Cardiac septum (tissue), 1 donor: ENCODE results near the gene PLA2G2E. TPM values are rescaled to one million over a fixed set of nuclear protein-coding genes. Genes with fewer than 3 reads are reported as not detected.
"Not testable (repeated sequence)": the region's sequence is repeated elsewhere in the genome, so short reads cannot be mapped to it uniquely, and the experiment has no call there.

Experiments used
- DNase-seq: peaks from one replicate; pipeline ENCODE4 v3.0.0-alpha.2; 2020; ENCODE audit warnings: low spot score
- intact Hi-C: fragments of 100-400 bp; cut with DNase I; formaldehyde crosslinking; loops from one replicate; pipeline ENCODE4 v1.14.0; 2022
- total RNA-seq: library from RNA; stranded (reverse); fragmentation: NEBNext Ultra II Directional; extraction: Animal tissue kit (Norgen Biotek cat#: 25700); gene quantifications from one replicate; pipeline ENCODE4 v1.2.1, GENCODE V29; 2021
- donor health status: DM: no; HTN: no; CAD: no.

The PLA2G2E gene
- total RNA-seq, 1 donor from 2014 or later: not detected

DNA sequence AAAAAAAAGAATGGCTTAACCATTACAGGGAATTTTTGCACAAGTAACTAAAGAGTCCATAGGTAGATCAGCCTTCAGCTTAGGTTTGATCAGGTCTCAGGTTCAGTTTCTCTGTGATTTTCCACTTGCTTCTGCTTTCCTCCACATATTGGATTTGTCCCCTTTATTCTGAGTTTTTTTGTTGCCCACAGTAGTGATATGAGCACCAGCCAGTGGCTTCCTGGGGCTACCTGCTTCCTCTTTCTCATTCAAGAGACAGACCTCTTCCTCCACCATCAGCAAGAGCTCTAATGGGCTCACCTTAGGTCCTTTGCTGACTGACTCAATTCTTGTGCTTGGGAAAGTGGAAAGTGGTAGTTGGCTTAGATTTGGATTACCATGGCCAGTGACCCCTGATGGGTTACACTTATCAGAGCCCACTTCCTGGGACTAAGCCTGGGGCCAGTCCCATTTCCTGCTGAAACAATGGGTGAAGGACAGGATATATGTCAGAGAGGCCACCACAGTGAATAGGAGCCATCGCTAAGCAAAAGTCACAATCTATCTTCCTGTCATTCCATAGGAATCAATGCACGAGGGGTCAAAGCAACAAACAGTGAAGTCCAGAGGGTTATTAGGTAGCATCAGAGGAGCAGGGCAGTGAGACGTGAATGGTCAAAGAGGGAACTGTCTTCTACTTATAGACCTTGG is 12.8 kb upstream of the PLA2G2E start:
- intact Hi-C loops: no loop called here
- DNase-seq: no peak

DNA sequence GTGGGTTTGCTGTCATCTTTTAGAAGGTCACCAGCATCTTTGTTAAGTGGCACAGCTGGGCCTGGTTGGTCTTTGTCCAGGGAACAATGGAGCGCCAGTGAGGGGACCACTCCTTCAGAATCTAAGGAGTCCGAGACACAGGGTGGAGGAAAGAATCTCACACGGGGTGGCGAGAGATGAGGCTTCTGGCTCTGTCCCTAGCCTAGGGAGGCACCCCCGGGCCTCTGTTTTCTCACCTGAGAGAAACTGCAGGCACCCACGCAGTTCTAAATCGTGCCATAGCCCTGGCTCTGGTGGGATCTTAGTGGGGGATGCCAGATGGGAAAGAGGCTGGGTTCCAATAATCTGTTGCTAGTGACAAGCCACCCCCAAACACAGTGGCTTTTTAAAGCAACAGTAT is 10.9 kb upstream of the PLA2G2E start:
- no peak for DNase-seq
- intact Hi-C loops: no loop called here

DNA sequence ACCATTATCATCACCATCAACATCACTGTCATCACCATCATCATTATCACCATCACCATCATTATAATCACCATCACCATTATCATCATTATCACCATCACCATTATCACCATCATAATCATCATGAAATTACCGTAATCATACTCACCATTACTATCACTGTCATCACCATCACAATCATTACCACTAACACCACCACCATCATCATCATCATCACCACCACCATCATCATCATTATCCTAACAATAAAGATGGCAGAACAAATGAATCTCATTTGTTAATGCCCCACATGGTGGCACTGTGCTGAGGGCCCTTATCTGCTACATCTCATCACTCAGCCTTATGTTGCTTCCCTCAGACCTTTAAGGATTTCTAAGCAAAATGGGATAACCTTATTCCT is 9.4 kb upstream of the PLA2G2E start:
- DNase-seq: no peak
- intact Hi-C loops: no loop called here

DNA sequence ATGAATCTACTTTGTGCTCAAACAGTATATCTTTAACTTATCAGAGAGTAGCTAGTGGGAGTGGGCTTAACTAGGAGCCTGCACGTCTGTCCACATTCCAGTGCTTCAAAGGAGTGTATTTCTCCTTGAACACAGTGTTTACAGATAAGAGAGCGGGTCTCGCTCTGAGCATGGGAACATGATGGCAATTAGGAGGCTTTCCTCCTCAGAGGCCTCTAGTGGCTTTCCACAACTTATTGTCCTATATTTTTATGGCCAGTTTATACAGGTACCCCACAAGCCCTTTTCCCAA is 3.7 kb upstream of the PLA2G2E start:
- DNase-seq, intact Hi-C loops: not testable (repeated sequence)

DNA sequence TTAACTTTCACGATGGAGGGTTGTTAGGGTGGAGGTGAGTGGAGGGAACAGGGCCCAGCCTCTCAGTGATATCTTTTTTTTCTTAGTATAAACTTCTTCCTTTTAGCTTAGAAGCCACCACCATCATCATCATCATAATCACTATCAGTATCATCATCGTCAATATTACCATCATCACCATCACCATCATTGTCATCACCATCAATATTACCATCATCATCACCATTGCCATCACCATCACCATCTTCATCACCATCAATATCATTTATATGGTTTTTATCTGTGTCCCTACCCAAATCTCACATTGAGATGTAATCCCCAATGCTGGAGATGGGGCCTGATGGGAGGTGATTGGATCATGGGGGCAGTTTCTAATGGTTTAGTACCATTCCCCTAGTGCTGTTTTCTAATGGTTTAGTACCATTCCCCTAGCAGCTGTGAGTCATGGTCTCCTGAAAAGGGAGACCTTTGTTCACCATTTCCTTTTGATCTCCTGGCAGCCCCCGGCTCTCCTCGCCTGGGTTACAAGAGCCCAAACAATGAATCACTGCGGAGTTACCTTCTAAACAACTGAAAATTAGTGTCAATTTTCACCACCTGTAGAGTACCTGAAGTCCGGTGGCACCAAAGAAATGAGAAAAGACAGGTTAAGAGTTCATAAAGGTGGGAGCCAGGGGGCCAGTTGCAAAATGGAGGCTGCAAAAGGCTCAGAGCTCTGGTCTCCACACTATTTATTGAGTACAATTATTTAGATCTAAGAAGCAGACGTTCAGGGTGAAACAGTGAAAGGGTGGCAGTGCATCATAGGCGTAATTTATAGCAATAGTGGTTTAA is 3.1 kb upstream of the PLA2G2E start:
- DNase-seq: no peak
- intact Hi-C loops: no loop called here

DNA sequence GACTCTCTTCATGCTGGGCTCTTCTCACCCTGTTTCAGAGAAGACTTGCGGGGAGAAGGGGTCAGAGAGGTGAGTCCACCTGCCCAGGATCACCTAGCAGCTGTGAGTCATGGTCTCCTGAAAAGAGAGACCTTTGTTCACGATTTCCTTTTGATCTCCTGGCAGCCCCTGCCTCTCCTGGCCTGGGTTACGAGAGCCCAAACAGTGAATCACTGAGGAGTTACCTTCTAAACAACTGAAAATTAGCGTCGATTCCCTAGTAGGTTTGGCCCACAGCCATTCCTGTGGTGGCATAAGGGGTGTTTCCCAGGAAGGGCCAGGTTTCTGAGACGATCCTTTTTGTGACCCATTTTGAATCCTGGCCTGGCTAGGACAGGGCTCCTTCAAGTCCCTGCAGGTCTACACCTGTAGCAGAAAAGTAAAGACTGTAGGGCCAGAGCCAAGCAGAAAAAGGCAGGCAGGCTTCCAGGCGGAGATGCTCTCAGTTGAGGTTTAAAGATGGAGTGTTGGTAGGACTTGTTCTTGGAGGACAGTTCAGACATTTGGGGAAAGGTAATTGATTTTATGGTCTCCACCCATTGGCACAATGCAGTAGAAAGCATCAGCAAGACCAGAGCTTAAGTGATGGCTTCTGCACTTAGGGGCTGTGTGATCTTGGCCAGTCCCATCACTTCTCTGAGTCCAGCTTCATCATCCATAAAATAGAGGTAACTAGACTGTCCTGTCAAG is 2.1 kb upstream of the PLA2G2E start:
- intact Hi-C loops: no loop called here
- DNase-seq: no peak

DNA sequence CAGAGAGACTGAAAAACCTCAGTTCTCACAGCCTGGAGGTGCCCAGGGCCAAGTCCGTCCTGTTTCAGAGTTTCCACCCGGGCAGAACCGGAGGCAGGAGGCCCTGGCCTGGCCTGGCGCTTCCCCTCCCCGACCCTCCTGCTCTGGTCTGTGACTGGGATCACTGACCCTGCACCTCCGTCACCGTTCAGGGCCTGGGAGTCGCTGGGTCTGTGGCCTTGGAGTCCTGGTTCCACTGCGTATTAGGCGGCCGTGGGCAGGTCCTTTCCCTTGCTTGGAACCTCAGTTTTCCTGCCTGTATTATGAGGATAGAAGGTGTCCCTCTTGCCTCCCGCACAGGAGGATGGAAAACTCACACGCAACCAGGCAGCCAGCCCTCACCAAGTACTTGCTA is 533 bp upstream of the PLA2G2E start:
- no peak for DNase-seq

DNA sequence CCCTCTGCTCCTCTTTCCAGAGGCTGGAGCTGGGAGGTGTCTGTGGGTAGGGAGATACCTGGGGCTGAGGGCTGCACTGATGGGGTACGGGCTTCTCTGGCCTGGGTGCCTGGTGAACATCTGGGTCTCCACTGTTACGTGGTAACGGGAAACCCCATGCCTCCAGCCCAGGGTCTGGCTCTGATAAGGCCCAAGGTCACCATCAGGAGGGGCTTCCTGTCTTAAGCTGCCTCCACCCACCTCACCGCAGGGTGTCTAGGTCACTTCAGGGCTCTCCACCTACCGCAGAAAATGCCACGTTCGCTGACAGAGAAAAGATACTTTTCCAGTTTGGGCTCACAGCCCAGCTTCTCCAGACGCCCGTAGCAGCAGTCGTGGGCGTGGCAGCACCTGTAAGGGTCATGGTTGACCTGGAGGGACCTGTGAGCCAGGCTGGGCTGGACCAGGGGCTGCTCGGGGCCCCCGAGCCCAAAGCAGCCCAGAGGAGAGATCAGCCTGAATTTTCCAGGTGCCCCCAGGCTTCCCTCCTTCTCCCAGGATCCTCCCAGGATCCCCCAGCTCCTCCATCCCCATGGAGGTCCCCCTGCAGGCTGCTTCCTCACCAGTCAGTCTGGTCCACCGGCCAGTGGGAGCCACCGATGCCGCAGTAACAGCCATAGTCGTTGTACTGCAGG is 1.3 kb downstream of the PLA2G2E start:
- intact Hi-C loops: no loop called here
- no peak for DNase-seq

More for the DNA sequence above, 533 bp upstream of the PLA2G2E start:
- intact Hi-C loops: no loop called here

DNA sequence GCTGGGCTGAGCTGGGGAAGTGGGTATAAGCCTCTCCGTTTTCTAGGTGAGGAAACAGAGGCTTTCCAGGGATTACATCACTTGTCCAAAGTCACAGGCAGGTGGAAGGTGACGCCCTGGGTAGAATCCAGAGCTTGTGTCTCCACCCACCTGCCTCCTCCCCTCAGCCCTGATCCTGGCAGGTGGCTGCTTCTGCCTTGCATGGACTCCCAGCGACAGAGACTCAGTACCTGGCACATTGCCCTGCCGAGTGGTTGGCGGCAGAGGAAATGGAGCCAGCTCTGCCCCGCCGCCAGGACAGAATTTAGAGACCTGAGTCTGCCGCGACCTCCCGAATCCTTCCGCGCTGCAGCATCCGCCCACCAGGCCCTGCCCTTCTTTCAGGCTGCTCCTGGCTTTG is 2.1 kb downstream of the PLA2G2E start:
- DNase-seq: no peak
- intact Hi-C loops: no loop called here

DNA sequence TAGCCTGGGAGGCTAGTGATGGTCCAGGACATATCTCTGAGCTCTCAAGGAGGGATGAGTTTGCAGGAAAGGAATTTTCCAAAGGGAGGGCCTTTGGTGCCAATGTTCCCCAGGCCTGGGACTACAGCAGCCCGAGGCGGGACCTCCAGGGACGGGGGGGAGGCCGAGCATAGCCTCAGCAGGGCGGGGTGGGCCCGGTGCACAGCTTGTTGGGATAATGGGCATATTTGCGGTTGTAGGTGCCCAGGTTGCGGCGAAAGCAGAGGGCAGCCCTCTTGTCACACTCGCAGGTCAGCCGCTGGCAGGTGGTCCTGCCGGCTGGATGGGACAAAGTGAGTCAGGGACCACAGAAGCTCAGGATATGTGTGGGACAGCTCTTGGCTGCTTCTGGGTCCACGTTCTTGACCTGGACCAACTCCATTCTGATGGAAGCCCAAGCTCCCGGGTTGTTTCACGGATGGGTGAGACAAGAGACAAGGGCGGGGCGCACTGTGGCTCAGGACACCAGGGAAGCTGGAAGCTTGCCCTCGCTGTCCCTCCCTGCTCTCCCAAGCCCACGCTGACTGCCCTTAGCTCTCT is 3.2 kb downstream of the PLA2G2E start:
- intact Hi-C loops: no loop called here
- DNase-seq: no peak

DNA sequence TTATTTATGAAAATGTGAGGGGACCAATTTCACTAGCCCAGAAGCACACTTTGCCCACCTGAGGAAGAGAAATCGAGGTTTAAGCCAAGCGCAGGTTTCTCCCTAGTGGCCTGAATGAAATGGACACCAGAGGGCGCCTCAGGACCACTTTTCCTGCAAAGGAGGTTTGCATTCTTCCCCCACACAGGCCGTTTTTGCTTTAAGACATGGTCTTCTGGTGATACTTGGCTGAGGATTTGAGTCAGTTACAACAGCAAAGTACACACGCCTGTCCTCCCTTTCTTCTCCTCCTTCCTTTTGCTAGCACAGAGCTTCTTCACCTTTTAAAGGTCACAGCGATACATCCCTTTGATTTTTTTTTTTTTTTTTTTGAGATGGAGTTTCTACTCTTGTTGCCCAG is 5.4 kb downstream of the PLA2G2E start:
- intact Hi-C loops: loop anchor here (1.0 to 5.0 kb wide), 3 partner anchors 234 to 575 kb away; no protein-coding TSS in a partner anchor
- no peak for DNase-seq

DNA sequence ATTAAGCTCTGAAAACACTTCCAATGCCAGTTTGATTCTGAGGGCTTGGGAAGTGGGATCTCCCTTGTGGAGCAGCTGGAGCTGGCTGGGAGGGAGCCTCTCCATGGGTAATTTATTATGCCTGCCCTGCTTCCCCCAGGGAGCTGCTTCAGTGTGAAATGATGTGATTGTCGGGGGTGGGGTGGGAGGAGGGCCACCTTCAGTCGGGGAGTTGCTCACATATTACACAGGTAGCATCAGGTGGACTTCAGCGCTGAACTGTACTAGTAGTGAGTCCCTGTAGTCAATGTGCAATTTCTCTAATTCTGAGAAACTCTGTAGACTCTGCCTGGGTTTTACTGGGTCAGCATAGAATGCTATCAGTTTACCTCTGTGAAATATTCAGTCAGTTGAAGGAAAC is 12.8 kb downstream of the PLA2G2E start:
- intact Hi-C loops: no loop called here
- no peak for DNase-seq

DNA sequence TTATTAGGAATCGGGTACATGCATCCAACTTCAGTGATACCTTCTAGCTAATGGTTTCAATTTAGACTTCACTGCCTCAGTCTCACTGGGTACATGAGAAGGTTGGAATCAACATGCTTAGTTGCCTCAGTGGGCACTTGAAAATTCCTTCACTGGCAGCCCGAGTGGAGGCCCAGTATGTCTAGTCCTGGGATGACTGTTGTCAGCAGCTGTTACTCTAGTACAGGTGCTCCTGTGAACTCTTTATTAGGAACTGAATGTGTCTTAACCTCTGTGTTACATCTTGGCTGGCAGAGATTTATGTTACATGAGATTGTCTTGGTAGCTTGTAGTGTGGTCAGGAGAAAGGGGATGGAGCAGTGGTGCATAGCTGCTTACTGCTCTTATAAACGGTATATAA is 13.4 kb downstream of the PLA2G2E start:
- intact Hi-C loops: no loop called here
- DNase-seq: no peak

DNA sequence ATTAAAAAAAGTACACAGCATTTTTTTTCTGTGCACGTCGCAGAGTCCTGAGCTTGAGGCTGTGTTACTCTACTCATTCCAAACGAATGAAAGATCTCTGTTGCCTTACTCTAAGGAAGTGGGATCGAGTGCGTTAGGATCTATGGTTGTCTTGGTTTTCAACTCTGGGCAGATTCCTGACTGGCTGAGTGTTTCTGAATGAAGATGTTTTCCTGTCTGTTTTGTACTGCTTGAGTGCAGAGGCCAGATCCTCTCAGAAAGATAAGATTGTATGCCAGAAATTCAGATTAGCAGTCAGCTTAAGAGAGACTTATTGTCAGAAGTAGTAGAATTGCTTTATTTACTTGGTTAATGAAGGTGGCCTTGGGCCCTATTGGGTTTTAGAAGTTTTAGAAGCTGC is 14.0 kb downstream of the PLA2G2E start:
- intact Hi-C loops: no loop called here
- DNase-seq: no peak

DNA sequence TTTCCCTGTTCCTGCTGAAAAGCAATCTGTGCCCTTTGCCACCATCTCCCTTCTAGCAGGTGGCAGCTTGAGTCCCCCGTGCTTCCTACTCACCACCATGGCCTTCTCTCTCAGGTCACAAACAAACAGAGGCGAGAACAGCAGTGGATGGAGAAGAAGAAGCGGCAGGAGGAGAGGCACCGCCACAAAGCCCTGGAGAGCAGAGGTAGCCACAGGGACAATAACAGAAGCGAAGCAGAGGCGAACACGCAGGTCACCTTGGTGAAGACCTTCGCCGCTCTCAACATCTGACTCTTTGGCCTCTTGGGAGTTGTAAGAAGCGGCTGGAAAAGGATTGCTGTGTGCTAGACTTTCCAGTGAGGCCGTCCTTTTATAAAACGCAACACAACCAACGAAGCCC is 16.0 kb downstream of the PLA2G2E start:
- intact Hi-C loops: no loop called here

DNA sequence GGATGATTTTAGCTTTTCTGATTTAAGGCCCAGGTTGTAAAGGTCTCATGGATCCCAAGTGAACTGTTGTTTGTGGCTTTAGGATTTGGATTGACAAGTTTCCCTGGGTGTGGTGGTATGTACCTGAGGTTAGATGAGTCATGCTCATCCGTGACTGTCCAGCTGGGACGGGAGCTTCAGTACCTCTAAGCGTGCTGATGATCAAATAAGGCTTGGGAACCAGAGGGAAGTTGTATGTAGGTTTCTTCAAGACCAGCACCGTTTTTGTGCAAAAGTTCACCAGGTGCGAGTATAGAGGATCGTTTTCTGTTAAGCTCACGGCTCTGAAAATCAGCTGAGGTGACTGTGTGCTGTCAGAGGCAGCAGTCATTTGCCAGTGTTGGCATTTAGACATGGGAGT is 19.8 kb downstream of the PLA2G2E start:
- DNase-seq: no peak

More for the DNA sequence above, 16.0 kb downstream of the PLA2G2E start:
- no peak for DNase-seq

DNA sequence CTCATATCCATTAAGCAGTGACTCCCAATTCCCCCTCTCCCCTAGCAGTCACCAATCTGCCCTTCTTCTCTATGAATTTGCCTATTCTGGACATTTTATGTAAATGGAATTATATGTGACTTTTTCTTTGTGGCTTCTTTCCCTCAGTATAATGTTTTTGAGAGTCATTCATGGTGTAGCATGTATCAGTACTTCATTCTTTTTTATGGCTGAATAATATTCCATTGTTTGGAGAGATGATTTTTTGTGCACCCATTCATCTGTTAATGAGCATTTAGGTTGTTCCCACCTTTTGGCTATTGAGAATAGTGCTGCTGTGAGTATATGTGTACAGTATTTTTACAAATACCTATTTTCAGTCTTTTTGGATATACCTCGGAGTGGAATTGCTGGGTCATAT is 21.8 kb downstream of the PLA2G2E start:
- DNase-seq: no peak
- intact Hi-C loops: no loop called here

More for the DNA sequence above, 19.8 kb downstream of the PLA2G2E start:
- intact Hi-C loops: no loop called here

DNA sequence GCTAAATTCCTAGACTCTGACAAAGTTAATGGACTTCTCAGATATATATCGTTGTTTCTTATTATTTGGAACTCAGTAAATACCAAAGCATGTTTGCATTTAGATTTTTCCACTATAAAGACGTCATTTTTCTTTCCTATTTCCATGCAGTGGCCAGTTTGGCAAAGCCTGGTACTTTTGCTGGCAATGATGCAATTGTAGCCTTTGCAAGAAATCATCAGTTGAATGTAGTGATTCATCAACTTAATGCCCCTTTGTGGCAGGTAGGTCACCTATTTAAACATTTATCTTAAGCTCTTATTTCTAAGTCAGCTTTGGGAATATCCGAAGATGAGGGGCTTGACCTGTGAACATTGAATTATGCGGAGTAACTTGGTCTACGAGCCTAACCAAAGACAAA is 29.2 kb downstream of the PLA2G2E start:
- intact Hi-C loops: no loop called here
- DNase-seq: no peak

DNA sequence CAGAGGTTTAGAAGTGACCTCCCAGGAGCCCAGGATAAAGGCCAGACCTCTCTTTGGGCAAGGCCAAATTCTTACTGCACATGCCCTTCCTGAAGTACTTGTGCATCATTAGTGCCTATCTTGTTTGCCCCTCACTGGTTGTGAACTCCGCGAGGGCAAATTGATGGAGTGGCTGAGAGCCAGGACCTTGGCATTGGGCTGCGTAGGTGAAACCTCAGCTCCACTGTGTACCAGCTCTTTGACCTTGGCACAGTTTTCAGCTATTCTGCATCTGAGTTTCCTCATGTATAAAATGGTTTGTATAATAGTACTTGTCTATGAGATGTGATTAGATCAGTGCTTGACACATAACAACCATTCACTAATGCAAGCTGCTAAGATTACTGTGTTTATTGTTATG is 29.7 kb downstream of the PLA2G2E start:
- DNase-seq: no peak
- intact Hi-C loops: no loop called here

DNA sequence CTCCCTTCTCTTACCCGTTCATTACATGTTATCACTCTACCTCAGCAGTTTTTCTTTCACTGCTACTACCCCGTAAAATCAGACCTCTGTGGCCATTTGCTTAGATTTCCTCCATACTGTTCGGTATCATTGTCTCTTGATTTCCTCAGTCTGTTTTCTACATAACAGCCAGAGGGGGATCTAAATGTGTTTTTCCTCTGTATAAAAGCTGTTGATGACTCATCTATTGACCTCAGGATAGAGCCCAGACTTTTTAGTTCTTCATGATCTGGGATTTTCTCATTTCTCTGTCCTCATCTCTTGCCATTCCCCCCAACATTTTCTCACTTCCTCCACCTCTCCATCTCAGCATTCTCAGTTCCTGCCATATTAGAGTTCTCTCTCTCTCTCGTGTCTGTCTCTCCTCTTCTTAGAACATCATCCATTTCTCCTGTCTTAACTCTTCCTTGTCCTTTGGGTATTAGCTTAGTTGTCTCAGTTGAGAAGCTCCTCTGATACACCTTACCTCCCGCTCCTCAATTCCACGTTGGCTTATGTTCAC is 30.7 kb downstream of the PLA2G2E start:
- intact Hi-C loops: no loop called here
- no peak for DNase-seq
